ENCODE results near the gene PI4K2B. TPM values are rescaled to one million over a fixed set of nuclear protein-coding genes. Genes with fewer than 3 reads are reported as not detected.

The PI4K2B gene
- total and polyA plus RNA-seq, 10 of the 15 experiments (the other 5 are each of a cell fraction or from before 2014, with no cell fraction given): 12.9 to 55.3 (median 40.7) TPM

- TF ChIP-seq PKNOX1 (IDR thresholded peaks at IDR 0.05) (peak; percentile 97), NRF1 (conservative IDR thresholded peaks at IDR 0.05; ENCODE audit: low read depth, low read length) (no peak), ESRRA (IDR thresholded peaks at IDR 0.05; ENCODE audit: low read length) (no peak; the same call in 1 of the 2 replicates), BHLHE40 (IDR thresholded peaks at IDR 0.05; ENCODE audit: borderline replicate concordance in 1 of 2, low read depth in 2 of 2, low read length in 1 of 2) (peak; percentile 90 to 93), SMARCA5 (IDR thresholded peaks at IDR 0.05) (peak; percentile 8), ASH2L (IDR thresholded peaks at IDR 0.05; ENCODE audit: borderline replicate concordance, low read depth) (no peak), PAX8 (IDR thresholded peaks at IDR 0.05) (no peak), SUPT20H (IDR thresholded peaks at IDR 0.05; ENCODE audit: borderline replicate concordance, control insufficient read depth, low read depth, low read length) (no peak), NFYB (IDR thresholded peaks at IDR 0.05; ENCODE audit: insufficient read depth, low read depth, low read length) (0 out of 2 replicates have a peak, but pooled peaks have one; percentile 40), STAT3 (IDR thresholded peaks at IDR 0.05; ENCODE audit: low read depth, low read length) (no peak), BCL11A (IDR thresholded peaks at IDR 0.05; ENCODE audit: low read depth, low read length) (no peak), CBFB (IDR thresholded peaks at IDR 0.05; ENCODE audit: low read depth) (peak; percentile 23; the same call in 1 of the 2 replicates), EED (IDR thresholded peaks at IDR 0.05; ENCODE audit: low read depth) (no peak), SPI1 (IDR thresholded peaks at IDR 0.05; ENCODE audit: borderline replicate concordance, insufficient read depth, low read depth, low read length) (no peak), SMC3 (IDR thresholded peaks at IDR 0.05; ENCODE audit: borderline replicate concordance, low read length) (no peak), SREBF1 (IDR thresholded peaks at IDR 0.05; ENCODE audit: low read length) (no peak), KDM1A (IDR thresholded peaks at IDR 0.05; ENCODE audit: borderline replicate concordance) (no peak), ZNF274 (IDR thresholded peaks at IDR 0.05; ENCODE audit: insufficient read depth, insufficient read length) (no peak), DPF2 (IDR thresholded peaks at IDR 0.05) (peak; percentile 18; the same call in 1 of the 2 replicates)
- TF ChIP-seq, protein P1, sequence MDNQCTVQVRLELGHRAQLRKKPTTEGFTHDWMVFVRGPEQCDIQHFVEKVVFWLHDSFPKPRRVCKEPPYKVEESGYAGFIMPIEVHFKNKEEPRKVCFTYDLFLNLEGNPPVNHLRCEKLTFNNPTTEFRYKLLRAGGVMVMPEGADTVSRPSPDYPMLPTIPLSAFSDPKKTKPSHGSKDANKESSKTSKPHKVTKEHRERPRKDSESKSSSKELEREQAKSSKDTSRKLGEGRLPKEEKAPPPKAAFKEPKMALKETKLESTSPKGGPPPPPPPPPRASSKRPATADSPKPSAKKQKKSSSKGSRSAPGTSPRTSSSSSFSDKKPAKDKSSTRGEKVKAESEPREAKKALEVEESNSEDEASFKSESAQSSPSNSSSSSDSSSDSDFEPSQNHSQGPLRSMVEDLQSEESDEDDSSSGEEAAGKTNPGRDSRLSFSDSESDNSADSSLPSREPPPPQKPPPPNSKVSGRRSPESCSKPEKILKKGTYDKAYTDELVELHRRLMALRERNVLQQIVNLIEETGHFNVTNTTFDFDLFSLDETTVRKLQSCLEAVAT (IDR thresholded peaks at IDR 0.05): peak; percentile 93
- TF ChIP-seq, protein P2, sequence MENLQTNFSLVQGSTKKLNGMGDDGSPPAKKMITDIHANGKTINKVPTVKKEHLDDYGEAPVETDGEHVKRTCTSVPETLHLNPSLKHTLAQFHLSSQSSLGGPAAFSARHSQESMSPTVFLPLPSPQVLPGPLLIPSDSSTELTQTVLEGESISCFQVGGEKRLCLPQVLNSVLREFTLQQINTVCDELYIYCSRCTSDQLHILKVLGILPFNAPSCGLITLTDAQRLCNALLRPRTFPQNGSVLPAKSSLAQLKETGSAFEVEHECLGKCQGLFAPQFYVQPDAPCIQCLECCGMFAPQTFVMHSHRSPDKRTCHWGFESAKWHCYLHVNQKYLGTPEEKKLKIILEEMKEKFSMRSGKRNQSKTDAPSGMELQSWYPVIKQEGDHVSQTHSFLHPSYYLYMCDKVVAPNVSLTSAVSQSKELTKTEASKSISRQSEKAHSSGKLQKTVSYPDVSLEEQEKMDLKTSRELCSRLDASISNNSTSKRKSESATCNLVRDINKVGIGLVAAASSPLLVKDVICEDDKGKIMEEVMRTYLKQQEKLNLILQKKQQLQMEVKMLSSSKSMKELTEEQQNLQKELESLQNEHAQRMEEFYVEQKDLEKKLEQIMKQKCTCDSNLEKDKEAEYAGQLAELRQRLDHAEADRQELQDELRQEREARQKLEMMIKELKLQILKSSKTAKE (IDR thresholded peaks at IDR 0.05; ENCODE audit: low read depth, poor library complexity, severe bottlenecking): peak; percentile 77
- TF ChIP-seq, protein P3, sequence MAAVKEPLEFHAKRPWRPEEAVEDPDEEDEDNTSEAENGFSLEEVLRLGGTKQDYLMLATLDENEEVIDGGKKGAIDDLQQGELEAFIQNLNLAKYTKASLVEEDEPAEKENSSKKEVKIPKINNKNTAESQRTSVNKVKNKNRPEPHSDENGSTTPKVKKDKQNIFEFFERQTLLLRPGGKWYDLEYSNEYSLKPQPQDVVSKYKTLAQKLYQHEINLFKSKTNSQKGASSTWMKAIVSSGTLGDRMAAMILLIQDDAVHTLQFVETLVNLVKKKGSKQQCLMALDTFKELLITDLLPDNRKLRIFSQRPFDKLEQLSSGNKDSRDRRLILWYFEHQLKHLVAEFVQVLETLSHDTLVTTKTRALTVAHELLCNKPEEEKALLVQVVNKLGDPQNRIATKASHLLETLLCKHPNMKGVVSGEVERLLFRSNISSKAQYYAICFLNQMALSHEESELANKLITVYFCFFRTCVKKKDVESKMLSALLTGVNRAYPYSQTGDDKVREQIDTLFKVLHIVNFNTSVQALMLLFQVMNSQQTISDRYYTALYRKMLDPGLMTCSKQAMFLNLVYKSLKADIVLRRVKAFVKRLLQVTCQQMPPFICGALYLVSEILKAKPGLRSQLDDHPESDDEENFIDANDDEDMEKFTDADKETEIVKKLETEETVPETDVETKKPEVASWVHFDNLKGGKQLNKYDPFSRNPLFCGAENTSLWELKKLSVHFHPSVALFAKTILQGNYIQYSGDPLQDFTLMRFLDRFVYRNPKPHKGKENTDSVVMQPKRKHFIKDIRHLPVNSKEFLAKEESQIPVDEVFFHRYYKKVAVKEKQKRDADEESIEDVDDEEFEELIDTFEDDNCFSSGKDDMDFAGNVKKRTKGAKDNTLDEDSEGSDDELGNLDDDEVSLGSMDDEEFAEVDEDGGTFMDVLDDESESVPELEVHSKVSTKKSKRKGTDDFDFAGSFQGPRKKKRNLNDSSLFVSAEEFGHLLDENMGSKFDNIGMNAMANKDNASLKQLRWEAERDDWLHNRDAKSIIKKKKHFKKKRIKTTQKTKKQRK (IDR thresholded peaks at IDR 0.05; ENCODE audit: low read depth, low read length): no peak
These were observed 847 bp downstream of the PI4K2B start (continued) for GRCh38 chr4:25234390-25235370.
